Keratinocyte (primary cell): Measurements from ENCODE around the gene NCLN. TPM values are rescaled to one million over a fixed set of nuclear protein-coding genes. Genes with fewer than 3 reads are reported as not detected.

Experiments used
- DNase-seq: peaks from one replicate; pipeline ENCODE4 v3.0.0-alpha.2; 2011; ENCODE audit warnings: low read depth, missing footprints, low spot score
- FAIRE-seq: peaks from 2 replicates; lab custom pipeline; 2011; peaks lifted over from hg19 to GRCh38; lab: Jason Lieb, UNC
- H2AFZ ChIP-seq: 2 replicates; pipeline ENCODE4 v1.6.0; 2012; ENCODE audit warnings: low read length, control low read depth, inconsistent platforms; ENCODE audit not compliant: control insufficient read depth
- H3K27ac ChIP-seq: 2 replicates; pipeline ENCODE4 v1.5.1; 2011; ENCODE audit warnings: low read length; ENCODE audit not compliant: control insufficient read depth, insufficient read depth
- H3K27me3 ChIP-seq: 3 replicates; pipeline ENCODE4 v1.6.0; 2011; ENCODE audit warnings: low read length; ENCODE audit not compliant: control insufficient read depth, insufficient read depth; ENCODE audit errors: extremely low read depth
- H3K36me3 ChIP-seq, 2 experiments: 2 replicates in 1 of 2; 3 replicates in 1 of 2; pipeline ENCODE4 v1.5.1; 2011; ENCODE audit warnings: low read length in 2 of 2, mild to moderate bottlenecking in 1 of 2; ENCODE audit not compliant: control insufficient read depth in 2 of 2, insufficient read depth in 2 of 2; ENCODE audit errors: extremely low read depth in 1 of 2
- H3K4me1 ChIP-seq: 3 replicates; pipeline ENCODE4 v1.5.1; 2011; ENCODE audit warnings: low read length; ENCODE audit not compliant: control insufficient read depth, insufficient read depth; ENCODE audit errors: extremely low read depth
- H3K4me2 ChIP-seq: 3 replicates; pipeline ENCODE4 v1.6.0; 2011; ENCODE audit warnings: low read depth, low read length; ENCODE audit not compliant: control insufficient read depth, insufficient read depth; ENCODE audit errors: extremely low read depth
- H3K4me3 ChIP-seq, 3 experiments: fragments of 200-600 bp in 1 of 3; sonication (generic) in 1 of 3; 2 replicates in 2 of 3; 3 replicates in 1 of 3; pipeline ENCODE4 v1.5.1; 2011 to 2016; ENCODE audit warnings: low read length in 3 of 3, mild to moderate bottlenecking in 3 of 3, control low read depth in 2 of 3, inconsistent platforms in 1 of 3, low read depth in 1 of 3, mixed read lengths in 1 of 3, mixed run types in 1 of 3, moderate library complexity in 1 of 3; ENCODE audit not compliant: control insufficient read depth in 2 of 3, insufficient read depth in 2 of 3; ENCODE audit errors: extremely low read depth in 1 of 3
- H3K79me2 ChIP-seq: 2 replicates; pipeline ENCODE4 v1.6.0; 2012; ENCODE audit warnings: low read length; ENCODE audit not compliant: control insufficient read depth, insufficient read depth
- H3K9ac ChIP-seq: 3 replicates; pipeline ENCODE4 v1.6.0; 2011; ENCODE audit warnings: low read length; ENCODE audit not compliant: control insufficient read depth, insufficient read depth; ENCODE audit errors: extremely low read depth
- H3K9me1 ChIP-seq: 3 replicates; pipeline ENCODE4 v1.6.0; 2011; ENCODE audit warnings: low read length; ENCODE audit not compliant: control insufficient read depth, insufficient read depth; ENCODE audit errors: extremely low read depth
- H3K9me3 ChIP-seq: 2 replicates; pipeline ENCODE4 v1.5.1; 2012; ENCODE audit warnings: low read depth, low read length; ENCODE audit not compliant: control insufficient read depth
- H4K20me1 ChIP-seq: 3 replicates; pipeline ENCODE4 v1.6.0; 2011; ENCODE audit warnings: low read length; ENCODE audit not compliant: control insufficient read depth, insufficient read depth; ENCODE audit errors: extremely low read depth
- EZH2 ChIP-seq: IDR thresholded peaks from one replicate; pipeline ENCODE4 v1.6.1; 2012; ENCODE audit warnings: inconsistent platforms, mild to moderate bottlenecking, low read length, moderate library complexity
- dilution Hi-C: fragments of 300-500 bp; cut with MboI; formaldehyde crosslinking; loops from one replicate; pipeline ENCODE4 v1.7.0; 2020; ENCODE audit warnings: low sequenced_read_pairs; ENCODE audit not compliant: extremely low pct_ligation_motif_present
- polyA plus RNA-seq, 5 experiments: library from polyadenylated mRNA; depleted of rRNA in 3 of 5; stranded (reverse) in 3 of 5; stranded (forward) in 1 of 5; unstranded in 1 of 5; fragments of >200 nt; gene quantifications; 1 replicate in 1 of 5; 2 replicates in 3 of 5; 3 replicates in 1 of 5; pipeline versions ENCODE4 v1.2.1 to v1.2.3, GENCODE V29; 2011 to 2012; ENCODE audit warnings: missing spikeins in 2 of 5, low read depth in 1 of 5, low replicate concordance in 1 of 5
- TF ChIP-seq, protein P1 (sequence below), 3 experiments: IDR thresholded peaks in 1 of 3; conservative IDR thresholded peaks in 1 of 3; optimal IDR thresholded peaks in 1 of 3; 2 replicates in 2 of 3; 3 replicates in 1 of 3; pipeline versions ENCODE3 to v1.5.1; 2011; ENCODE audit warnings: low read length in 3 of 3, mild to moderate bottlenecking in 3 of 3, moderate library complexity in 2 of 3, control low read depth in 1 of 3, inconsistent platforms in 1 of 3; ENCODE audit not compliant: insufficient read depth in 2 of 3; ENCODE audit errors: extremely low read depth in 1 of 3

Gene NCLN
- polyA plus RNA-seq, 1 donor (not counting 4 experiments of a cell fraction or from before 2014, with no cell fraction given): 40.5 TPM

- Histone ChIP-seq H3K4me3 (no peak overlapping the region), H3K27me3 (no peaks in the 10 kb centered on the region), H3K9me1 (no peaks in the 10 kb centered on the region), H3K36me3 (no peaks in the 10 kb centered on the region), H3K4me2 (no peak overlapping the region), H2AFZ (no peak overlapping the region), H3K27ac (no peak overlapping the region), H3K9ac (no peak overlapping the region), H4K20me1 (no peaks in the 10 kb centered on the region), H3K79me2 (no peaks in the 10 kb centered on the region), H3K9me3 (no peaks in the 10 kb centered on the region), H3K4me1 (no peaks in the 10 kb centered on the region)
- DNase-seq (no peak), FAIRE-seq (no peak)
- dilution Hi-C loops: no loop called here
- TF ChIP-seq, protein P1, sequence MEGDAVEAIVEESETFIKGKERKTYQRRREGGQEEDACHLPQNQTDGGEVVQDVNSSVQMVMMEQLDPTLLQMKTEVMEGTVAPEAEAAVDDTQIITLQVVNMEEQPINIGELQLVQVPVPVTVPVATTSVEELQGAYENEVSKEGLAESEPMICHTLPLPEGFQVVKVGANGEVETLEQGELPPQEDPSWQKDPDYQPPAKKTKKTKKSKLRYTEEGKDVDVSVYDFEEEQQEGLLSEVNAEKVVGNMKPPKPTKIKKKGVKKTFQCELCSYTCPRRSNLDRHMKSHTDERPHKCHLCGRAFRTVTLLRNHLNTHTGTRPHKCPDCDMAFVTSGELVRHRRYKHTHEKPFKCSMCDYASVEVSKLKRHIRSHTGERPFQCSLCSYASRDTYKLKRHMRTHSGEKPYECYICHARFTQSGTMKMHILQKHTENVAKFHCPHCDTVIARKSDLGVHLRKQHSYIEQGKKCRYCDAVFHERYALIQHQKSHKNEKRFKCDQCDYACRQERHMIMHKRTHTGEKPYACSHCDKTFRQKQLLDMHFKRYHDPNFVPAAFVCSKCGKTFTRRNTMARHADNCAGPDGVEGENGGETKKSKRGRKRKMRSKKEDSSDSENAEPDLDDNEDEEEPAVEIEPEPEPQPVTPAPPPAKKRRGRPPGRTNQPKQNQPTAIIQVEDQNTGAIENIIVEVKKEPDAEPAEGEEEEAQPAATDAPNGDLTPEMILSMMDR (optimal IDR thresholded peaks at IDR 0.05 in 1 of 3, IDR thresholded peaks at IDR 0.05 in 1 of 3, conservative IDR thresholded peaks at IDR 0.05 in 1 of 3; ENCODE audit: extremely low read depth in 1 of 3, insufficient read depth in 2 of 3, low read length in 3 of 3): no peak
- TF ChIP-seq EZH2: no peak
These were observed 68.8 kb downstream of the NCLN start for GRCh38 chr19:3254520-3254919.

- no peak overlapping the region for H3K4me3 ChIP-seq
- no peak overlapping the region for H3K9ac ChIP-seq
- TF ChIP-seq EZH2: no peak
- TF ChIP-seq, protein P1 (optimal IDR thresholded peaks at IDR 0.05 in 1 of 3, IDR thresholded peaks at IDR 0.05 in 1 of 3, conservative IDR thresholded peaks at IDR 0.05 in 1 of 3; ENCODE audit: extremely low read depth in 1 of 3, insufficient read depth in 2 of 3, low read length in 3 of 3): no peak
- H3K9me1 ChIP-seq: no peaks in the 10 kb centered on the region
- FAIRE-seq (no peak), DNase-seq (no peak)
- H3K36me3 ChIP-seq: no peaks in the 10 kb centered on the region
- no peaks in the 10 kb centered on the region for H3K4me1 ChIP-seq
- no peaks in the 10 kb centered on the region for H3K79me2 ChIP-seq
- H4K20me1 ChIP-seq: no peaks in the 10 kb centered on the region
- no peaks in the 10 kb centered on the region for H3K9me3 ChIP-seq
- H3K4me2 ChIP-seq: no peak overlapping the region
- H2AFZ ChIP-seq: no peak overlapping the region
- dilution Hi-C loops: no loop called here
- no peaks in the 10 kb centered on the region for H3K27me3 ChIP-seq
- H3K27ac ChIP-seq: no peak overlapping the region
These were observed 71.3 kb downstream of the NCLN start for GRCh38 chr19:3257071-3257470.

Other genes with a start within 250 kb of the NCLN start
- 4.7 to 6.0 TPM (median 5.2 TPM) in 3 replicates for gene ZNF77, start 241.0 kb upstream of the NCLN start, polyA plus RNA-seq
- 0.41 to 1.2 TPM (median 0.43 TPM) in 3 replicates for gene TLE6, start 208.4 kb upstream of the NCLN start, polyA plus RNA-seq
- gene TLE2, start 156.7 kb upstream of the NCLN start, polyA plus RNA-seq: 0.70 to 1.0 TPM (median 0.88 TPM) in 3 replicates
- gene TLE5, start 123.4 kb upstream of the NCLN start, polyA plus RNA-seq: 249 to 337 TPM (median 316 TPM) in 3 replicates
- 12.7 to 47.8 TPM (median 17.6 TPM) in 3 replicates for gene GNA11, start 91.6 kb upstream of the NCLN start, polyA plus RNA-seq
- 60.0 to 77.0 TPM (median 71.9 TPM) in 3 replicates for gene GNA15, start 49.9 kb upstream of the NCLN start, polyA plus RNA-seq
- gene S1PR4, start 7.2 kb upstream of the NCLN start, polyA plus RNA-seq: 0.08 to 0.14 TPM in 2 of 3 replicates, not detected in the other
- gene CELF5, start 38.7 kb downstream of the NCLN start, polyA plus RNA-seq: 0.04 to 0.05 TPM (median 0.04 TPM) in 3 replicates
- gene NFIC, start 180.7 kb downstream of the NCLN start, polyA plus RNA-seq: 1.8 to 7.6 TPM (median 2.4 TPM) in 3 replicates